Myocyte (in vitro differentiated cells): ENCODE data around the gene CREB3L1. TPM values are rescaled to one million over a fixed set of nuclear protein-coding genes. Genes with fewer than 3 reads are reported as not detected.

ENCODE experiments used
- DNase-seq: peaks from one replicate; pipeline ENCODE4 v3.0.0-alpha.2; 2012; ENCODE audit warnings: low read depth
- total RNA-seq: library from RNA; depleted of rRNA; stranded (reverse); fragments of >200 nt; gene quantifications from 2 replicates; pipeline ENCODE4 v1.2.3, GENCODE V29; 2014

The CREB3L1 gene
- total RNA-seq, 1 donor from 2014 or later: 23.6 TPM

GRCh38 chr11:46342239-46342638, 64.8 kb downstream of the CREB3L1 start:
- DNase-seq: no peak

GRCh38 chr11:46343520-46343919, 66.1 kb downstream of the CREB3L1 start:
- DNase-seq: no peak

GRCh38 chr11:46345131-46345597, 67.7 kb downstream of the CREB3L1 start:
- DNase-seq: no peak

GRCh38 chr11:46345881-46346484, 68.5 kb downstream of the CREB3L1 start:
- no peak for DNase-seq

- peak; percentile 81 for DNase-seq
Observed at GRCh38 chr11:46346886-46347636, 69.6 kb downstream of the CREB3L1 start, which contains the start of gene DGKZ. Gene DGKZ (plus strand): TSS chr11:46347463. CDS start chr11:46347660, 197 bp downstream.

- DNase-seq: no peak
Observed at GRCh38 chr11:46347637-46348311, 70.3 kb downstream of the CREB3L1 start.

- peak; percentile 40 for DNase-seq
Observed at GRCh38 chr11:46348566-46349401, 71.3 kb downstream of the CREB3L1 start.

GRCh38 chr11:46350695-46351094, 73.2 kb downstream of the CREB3L1 start:
- DNase-seq: no peak

GRCh38 chr11:46351148-46351547, 73.7 kb downstream of the CREB3L1 start:
- DNase-seq: no peak

GRCh38 chr11:46351606-46352005, 74.1 kb downstream of the CREB3L1 start:
- DNase-seq: no peak

GRCh38 chr11:46352063-46352841, 74.8 kb downstream of the CREB3L1 start:
- peak; percentile 60 for DNase-seq

- no peak for DNase-seq
Observed at GRCh38 chr11:46353698-46354097, 76.2 kb downstream of the CREB3L1 start.

GRCh38 chr11:46356924-46357482, 79.5 kb downstream of the CREB3L1 start:
- DNase-seq: no peak

GRCh38 chr11:46357483-46357936, 80.0 kb downstream of the CREB3L1 start:
- no peak for DNase-seq

- DNase-seq: no peak
Observed at GRCh38 chr11:46359953-46360352, 82.5 kb downstream of the CREB3L1 start.

- no peak for DNase-seq
Observed at GRCh38 chr11:46360878-46361277, 83.4 kb downstream of the CREB3L1 start.

- DNase-seq: peak; percentile 92
Observed at GRCh38 chr11:46361283-46362155, 84.1 kb downstream of the CREB3L1 start.

- DNase-seq: no peak
Observed at GRCh38 chr11:46362156-46363030, 84.9 kb downstream of the CREB3L1 start.
